Cardiac muscle cell (in vitro differentiated cells and primary cell): ENCODE data around the gene EYA2. TPM values are rescaled to one million over a fixed set of nuclear protein-coding genes. Genes with fewer than 3 reads are reported as not detected.
A peak's percentile ranks its signal among the peaks of the same experiment; 100 is the strongest.

Source experiments
- DNase-seq, 2 donors: peaks; one replicate each; pipeline versions ENCODE4 v3.0.0 to v3.0.0-alpha.2; 2010 to 2017; ENCODE audit warnings: low read depth in 1 of 2, low spot score in 1 of 2
- H3K27ac ChIP-seq: fragments of 200-600 bp; sonication (generic); 2 replicates; pipeline ENCODE4 v1.5.1; 2016
- H3K27me3 ChIP-seq: fragments of 200-600 bp; sonication (generic); 2 replicates; pipeline ENCODE4 v1.6.0; 2016; ENCODE audit warnings: control low read depth
- H3K36me3 ChIP-seq: fragments of 200-600 bp; sonication (generic); 2 replicates; pipeline ENCODE4 v1.5.1; 2016; ENCODE audit warnings: control low read depth
- H3K4me1 ChIP-seq: fragments of 200-600 bp; sonication (generic); 2 replicates; pipeline ENCODE4 v1.8.1; 2017; ENCODE audit warnings: low read depth, mild to moderate bottlenecking, mixed run types
- H3K4me3 ChIP-seq: fragments of 200-600 bp; sonication (generic); 2 replicates; pipeline ENCODE4 v1.5.1; 2016; ENCODE audit warnings: mild to moderate bottlenecking
- H3K9me3 ChIP-seq: fragments of 200-600 bp; sonication (generic); 2 replicates; pipeline ENCODE4 v1.5.1; 2017; ENCODE audit warnings: low read depth, mild to moderate bottlenecking, control low read depth
- polyA plus RNA-seq: library from polyadenylated mRNA; unstranded; fragments of >200 nt; fragmentation: Nextera tagmentation; extraction: Ambion mirVana; gene quantifications from 2 replicates; pipeline ENCODE4 v1.2.1, GENCODE V29; 2016
- total RNA-seq: library from RNA; depleted of rRNA; stranded (reverse); fragments of >200 nt; gene quantifications from 2 replicates; pipeline ENCODE4 v1.2.3, GENCODE V29; 2016
- TF ChIP-seq, protein P1 (sequence below): IDR thresholded peaks from 2 replicates; pipeline ENCODE4 v1.5.1; 2012; ENCODE audit warnings: low read depth, mild to moderate bottlenecking, low read length

EYA2 gene
- total and polyA plus RNA-seq, 2 experiments from 2014 or later, result 0.30 TPM; not detected in 1

DNA sequence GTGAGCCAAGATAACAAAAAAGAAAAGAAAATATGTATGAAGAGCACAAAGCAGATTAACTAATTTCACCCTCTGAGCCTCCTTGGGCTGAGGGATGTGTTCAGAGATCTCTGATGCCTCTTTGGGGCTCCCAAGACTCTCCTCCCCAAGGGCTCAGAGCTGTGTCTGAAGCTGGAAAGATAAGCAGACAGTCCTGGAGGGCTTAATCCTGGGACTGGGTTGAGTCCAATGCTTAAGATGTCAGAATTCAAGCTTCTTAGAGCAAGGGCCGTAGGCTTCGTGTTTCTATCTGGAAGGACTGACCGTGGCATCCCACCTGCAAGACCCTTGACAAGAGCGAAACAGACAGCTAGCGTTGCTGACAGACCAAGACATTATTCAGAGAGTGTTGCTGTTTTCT lies 232.9 kb downstream of the EYA2 start:
- peaks cover 20% of the 10 kb centered on the region for H3K4me1 ChIP-seq
- H3K36me3 ChIP-seq, result no peaks in the 10 kb centered on the region
- H3K27me3 ChIP-seq, result no peaks in the 10 kb centered on the region
- TF ChIP-seq, protein P1, sequence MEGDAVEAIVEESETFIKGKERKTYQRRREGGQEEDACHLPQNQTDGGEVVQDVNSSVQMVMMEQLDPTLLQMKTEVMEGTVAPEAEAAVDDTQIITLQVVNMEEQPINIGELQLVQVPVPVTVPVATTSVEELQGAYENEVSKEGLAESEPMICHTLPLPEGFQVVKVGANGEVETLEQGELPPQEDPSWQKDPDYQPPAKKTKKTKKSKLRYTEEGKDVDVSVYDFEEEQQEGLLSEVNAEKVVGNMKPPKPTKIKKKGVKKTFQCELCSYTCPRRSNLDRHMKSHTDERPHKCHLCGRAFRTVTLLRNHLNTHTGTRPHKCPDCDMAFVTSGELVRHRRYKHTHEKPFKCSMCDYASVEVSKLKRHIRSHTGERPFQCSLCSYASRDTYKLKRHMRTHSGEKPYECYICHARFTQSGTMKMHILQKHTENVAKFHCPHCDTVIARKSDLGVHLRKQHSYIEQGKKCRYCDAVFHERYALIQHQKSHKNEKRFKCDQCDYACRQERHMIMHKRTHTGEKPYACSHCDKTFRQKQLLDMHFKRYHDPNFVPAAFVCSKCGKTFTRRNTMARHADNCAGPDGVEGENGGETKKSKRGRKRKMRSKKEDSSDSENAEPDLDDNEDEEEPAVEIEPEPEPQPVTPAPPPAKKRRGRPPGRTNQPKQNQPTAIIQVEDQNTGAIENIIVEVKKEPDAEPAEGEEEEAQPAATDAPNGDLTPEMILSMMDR, result no peak
- H3K27ac ChIP-seq, result no peak overlapping the region
- H3K4me3 ChIP-seq, result no peak overlapping the region
- no peaks in the 10 kb centered on the region for H3K9me3 ChIP-seq
- DNase-seq, result no peak

DNA sequence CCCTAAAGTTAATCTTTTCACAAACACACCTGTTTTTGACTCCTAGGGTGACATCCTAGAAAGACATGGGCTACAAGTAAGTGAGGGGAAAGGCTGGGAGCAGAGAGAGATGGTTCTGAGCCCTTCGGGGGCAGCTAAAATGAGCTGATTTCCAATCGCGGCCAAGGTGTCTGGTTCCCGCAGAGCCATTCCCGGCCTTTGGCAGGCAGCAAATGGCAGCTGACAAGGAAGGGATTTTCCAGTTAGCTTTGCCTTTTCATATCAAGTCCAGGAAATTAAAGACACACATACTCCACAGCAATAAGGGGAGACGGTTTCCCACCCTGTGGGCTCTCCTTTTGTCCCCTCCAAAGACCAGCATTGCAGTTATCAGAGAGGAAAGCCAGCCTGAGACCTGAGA lies 233.4 kb downstream of the EYA2 start:
- TF ChIP-seq, protein P1, result no peak
- Histone ChIP-seq H3K27ac (no peak overlapping the region), H3K4me3 (no peak overlapping the region), H3K9me3 (no peaks in the 10 kb centered on the region), H3K36me3 (no peaks in the 10 kb centered on the region), H3K27me3 (no peaks in the 10 kb centered on the region), H3K4me1 (peaks cover 20% of the 10 kb centered on the region)
- DNase-seq, result peak in 1 of 2 donors; percentile 36

DNA sequence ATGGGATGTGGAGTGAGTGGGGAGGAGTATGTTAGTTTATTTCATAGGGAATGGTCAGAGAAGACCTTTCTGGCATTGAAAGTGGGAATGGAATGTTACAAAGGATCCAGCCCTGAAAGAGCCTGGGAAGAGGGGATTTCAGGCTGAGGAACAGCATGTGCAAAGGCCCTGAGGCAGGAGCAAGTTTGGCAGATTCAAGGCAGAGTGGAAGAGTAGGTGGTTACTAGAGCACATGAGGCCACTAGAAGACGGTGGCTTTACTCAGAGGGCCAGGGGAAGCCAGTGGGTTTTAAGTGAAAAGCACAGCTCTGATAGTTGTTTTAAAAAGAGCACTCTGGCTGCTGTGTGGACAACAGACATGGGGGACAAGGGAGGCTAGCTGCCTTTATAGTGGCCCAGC lies 234.7 kb downstream of the EYA2 start:
- Histone ChIP-seq H3K36me3 (no peaks in the 10 kb centered on the region), H3K27ac (no peak overlapping the region), H3K4me3 (no peak overlapping the region), H3K27me3 (no peaks in the 10 kb centered on the region), H3K9me3 (no peaks in the 10 kb centered on the region), H3K4me1 (peaks cover 20% of the 10 kb centered on the region)
- no peak for DNase-seq
- TF ChIP-seq, protein P1, result no peak

DNA sequence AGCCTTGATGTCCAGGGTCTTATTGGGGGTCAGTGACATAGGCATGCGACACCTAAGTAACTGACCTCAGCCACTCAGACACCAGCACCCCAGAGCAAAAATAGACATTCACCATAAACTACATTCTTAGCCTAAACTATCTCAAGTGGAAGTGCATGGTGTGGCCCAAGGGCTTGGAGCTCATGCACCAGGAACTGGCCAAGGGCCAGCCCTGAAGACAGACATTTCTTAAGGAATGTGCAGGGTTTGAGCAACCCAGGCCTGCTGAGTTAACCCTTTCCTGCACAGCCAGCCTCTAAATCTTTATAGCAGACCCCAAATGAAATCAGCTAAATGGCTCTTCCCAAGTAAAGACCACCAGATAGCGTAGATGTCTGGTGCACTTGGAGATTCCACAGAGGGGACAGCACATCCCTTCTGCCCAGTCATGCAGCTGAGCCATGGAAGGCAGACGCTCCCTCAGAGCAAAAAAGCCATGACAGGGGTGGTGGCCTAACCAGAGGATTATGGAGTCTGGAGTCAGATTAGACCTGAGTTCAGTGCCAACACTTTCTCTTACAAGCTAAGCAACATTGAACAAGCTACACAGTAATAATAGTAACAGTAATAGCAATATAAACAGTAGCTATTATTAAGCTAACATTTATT lies 239.3 kb downstream of the EYA2 start:
- Histone ChIP-seq H3K9me3 (no peaks in the 10 kb centered on the region), H3K27me3 (no peaks in the 10 kb centered on the region), H3K36me3 (no peaks in the 10 kb centered on the region), H3K4me1 (no peaks in the 10 kb centered on the region), H3K27ac (no peak overlapping the region), H3K4me3 (no peak overlapping the region)
- TF ChIP-seq, protein P1, result no peak
- peak in 1 of 2 donors; percentile 91 for DNase-seq

DNA sequence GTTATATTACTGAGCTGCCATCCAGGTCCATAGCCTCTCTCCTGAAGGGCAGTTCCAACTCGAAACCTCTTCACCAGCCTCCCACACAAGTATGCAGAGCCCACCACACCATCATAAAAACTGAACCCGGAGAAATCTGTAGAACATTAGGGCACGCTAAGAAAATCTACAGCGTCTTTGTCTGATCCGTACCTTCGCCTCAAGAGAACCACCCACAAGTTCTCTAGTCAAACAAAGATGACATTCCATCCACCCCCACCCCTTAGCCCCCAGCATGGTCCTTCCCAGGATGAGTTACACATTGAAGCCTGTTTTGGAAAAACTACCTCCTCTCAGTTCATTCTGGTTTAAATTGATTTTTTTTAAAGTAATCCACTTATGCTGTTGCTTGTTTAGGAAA lies 242.1 kb downstream of the EYA2 start:
- TF ChIP-seq, protein P1, result no peak
- Histone ChIP-seq H3K27me3 (no peaks in the 10 kb centered on the region), H3K4me3 (no peak overlapping the region), H3K4me1 (no peaks in the 10 kb centered on the region), H3K36me3 (no peaks in the 10 kb centered on the region), H3K27ac (no peak overlapping the region), H3K9me3 (no peaks in the 10 kb centered on the region)
- DNase-seq, result no peak
